Retina (tissue), 1 donor: Measurements from ENCODE around the gene SLC39A11.

Experiments
- DNase-seq: peaks from one replicate; pipeline ENCODE4 v3.0.0-alpha.2; 2016

The SLC39A11 gene

GRCh38 chr17:72974605-72975232, 117.8 kb downstream of the SLC39A11 start:
- no peak for DNase-seq

- DNase-seq = no peak
These were observed 120.1 kb downstream of the SLC39A11 start for GRCh38 chr17:72972263-72972951.

- no peak for DNase-seq
These were observed 121.1 kb downstream of the SLC39A11 start for GRCh38 chr17:72971226-72971880.

GRCh38 chr17:72970797-72971196, 121.7 kb downstream of the SLC39A11 start:
- no peak for DNase-seq

- no peak for DNase-seq
These were observed 122.2 kb downstream of the SLC39A11 start for GRCh38 chr17:72970246-72970645.

- no peak for DNase-seq
These were observed 123.1 kb downstream of the SLC39A11 start for GRCh38 chr17:72969293-72969906.

- DNase-seq = no peak
These were observed 123.7 kb downstream of the SLC39A11 start for GRCh38 chr17:72968798-72969197.

GRCh38 chr17:72967977-72968585, 124.4 kb downstream of the SLC39A11 start:
- no peak for DNase-seq

GRCh38 chr17:72967277-72967970, 125.1 kb downstream of the SLC39A11 start:
- no peak for DNase-seq

- DNase-seq = no peak
These were observed 130.4 kb downstream of the SLC39A11 start for GRCh38 chr17:72962106-72962505.

GRCh38 chr17:72955391-72956140, 136.9 kb downstream of the SLC39A11 start:
- DNase-seq = no peak

GRCh38 chr17:72954579-72954978, 137.9 kb downstream of the SLC39A11 start:
- DNase-seq = no peak

GRCh38 chr17:72953621-72954020, 138.9 kb downstream of the SLC39A11 start:
- no peak for DNase-seq

GRCh38 chr17:72952641-72953315, 139.7 kb downstream of the SLC39A11 start:
- no peak for DNase-seq

- no peak for DNase-seq
These were observed 140.3 kb downstream of the SLC39A11 start for GRCh38 chr17:72952220-72952619.

GRCh38 chr17:72950242-72950931, 142.1 kb downstream of the SLC39A11 start:
- no peak for DNase-seq

GRCh38 chr17:72948115-72948514, 144.4 kb downstream of the SLC39A11 start:
- no peak for DNase-seq

GRCh38 chr17:72947475-72947874, 145.0 kb downstream of the SLC39A11 start:
- DNase-seq = no peak

- DNase-seq = no peak
These were observed 145.8 kb downstream of the SLC39A11 start for GRCh38 chr17:72946696-72947095.

- no peak for DNase-seq
These were observed 146.3 kb downstream of the SLC39A11 start for GRCh38 chr17:72946156-72946555.

- no peak for DNase-seq
These were observed 147.0 kb downstream of the SLC39A11 start for GRCh38 chr17:72945473-72945872.
